IMR-90 (cell line): ENCODE data around the gene AKR1C4. TPM values are rescaled to one million over a fixed set of nuclear protein-coding genes. Genes with fewer than 3 reads are reported as not detected.
"Not testable (repeated sequence)": the region's sequence is repeated elsewhere in the genome, so short reads cannot be mapped to it uniquely, and the experiment has no call there.

ENCODE experiments used
- ATAC-seq: fragments of 200-7000 bp; cut with Tn5 transposase; 2 replicates; pipeline ENCODE4 v1.9.1; 2020; ENCODE audit warnings: low read depth, mild to moderate bottlenecking, moderate library complexity
- BruUV-seq: library from RNA; stranded (reverse); fragments of 400-500 nt; replicated peaks from 2 replicates; lab custom pipeline; 2021; lab: Mats Ljungman, UMichigan
- CTCF ChIA-PET: fragments of 300-600 bp; formaldehyde crosslinking; extraction: SDS; loops from one replicate; lab custom pipeline; 2021; ENCODE audit warnings: antibody characterized with exemption; lab: Yijun Ruan, JAX
- POLR2A ChIA-PET: fragments of 300-600 bp; sonication (Branson Sonifier 250); formaldehyde crosslinking; loops from one replicate; lab custom pipeline; 2022; ENCODE audit warnings: antibody characterized with exemption; ENCODE audit not compliant: unreplicated experiment; lab: Charles Lee
- DNase-seq: peaks from one replicate; pipeline ENCODE4 v3.0.0; 2013
- H2AFZ ChIP-seq: replicated peaks from 2 replicates; pipeline ENCODE3; 2013; ENCODE audit warnings: low read length, mild to moderate bottlenecking; ENCODE audit not compliant: poor library complexity
- H2AK5ac ChIP-seq: 2 replicates; pipeline ENCODE4 v1.6.1; 2013; ENCODE audit warnings: low read depth, low read length, inconsistent platforms
- H2AK9ac ChIP-seq: replicated peaks from 2 replicates; pipeline ENCODE3; 2013; ENCODE audit warnings: mild to moderate bottlenecking, low read depth, low read length, moderate library complexity; ENCODE audit not compliant: poor library complexity
- H2BK120ac ChIP-seq: 2 replicates; pipeline ENCODE4 v1.6.1; 2013; ENCODE audit warnings: low read depth, low read length, inconsistent platforms
- H2BK15ac ChIP-seq: 3 replicates; pipeline ENCODE4 v1.6.1; 2013; ENCODE audit warnings: low read depth, low read length, inconsistent platforms
- H2BK20ac ChIP-seq: 2 replicates; pipeline ENCODE4 v1.6.1; 2013; ENCODE audit warnings: low read depth, mild to moderate bottlenecking, inconsistent platforms, low read length, moderate library complexity
- H2BK5ac ChIP-seq: 2 replicates; pipeline ENCODE4 v1.6.1; 2013; ENCODE audit warnings: mild to moderate bottlenecking, low read depth, low read length, inconsistent platforms; ENCODE audit not compliant: poor library complexity, severe bottlenecking
- H3K14ac ChIP-seq: replicated peaks from 2 replicates; pipeline ENCODE4 v1.6.1; 2013; ENCODE audit warnings: low read depth, low read length, inconsistent platforms
- H3K18ac ChIP-seq: 2 replicates; pipeline ENCODE4 v1.6.1; 2013; ENCODE audit warnings: low read depth, low read length, control low read depth
- H3K23ac ChIP-seq: 2 replicates; pipeline ENCODE4 v1.6.1; 2013; ENCODE audit warnings: low read depth, low read length, inconsistent platforms
- H3K27ac ChIP-seq: 2 replicates; pipeline ENCODE4 v1.5.1; 2013; ENCODE audit warnings: mild to moderate bottlenecking, control low read depth, low read length; ENCODE audit not compliant: insufficient read depth
- H3K27me3 ChIP-seq: 2 replicates; pipeline ENCODE4 v1.6.1; 2013; ENCODE audit warnings: low read length; ENCODE audit not compliant: control insufficient read depth, insufficient read depth
- H3K36me3 ChIP-seq: 2 replicates; pipeline ENCODE4 v1.6.1; 2013; ENCODE audit warnings: low read length, mixed read lengths; ENCODE audit not compliant: control insufficient read depth, insufficient read depth
- H3K4ac ChIP-seq: 2 replicates; pipeline ENCODE4 v1.6.1; 2013; ENCODE audit warnings: low read depth, low read length, inconsistent platforms
- H3K4me1 ChIP-seq: 2 replicates; pipeline ENCODE4 v1.6.1; 2013; ENCODE audit warnings: low read length, mixed read lengths; ENCODE audit not compliant: control insufficient read depth, insufficient read depth
- H3K4me2 ChIP-seq: 2 replicates; pipeline ENCODE4 v1.6.1; 2013; ENCODE audit warnings: low read depth, mild to moderate bottlenecking, control low read depth, low read length, moderate library complexity
- H3K4me3 ChIP-seq: 2 replicates; pipeline ENCODE4 v1.5.1; 2013; ENCODE audit warnings: low read depth, mild to moderate bottlenecking, control low read depth, low read length, moderate library complexity; ENCODE audit not compliant: insufficient read depth
- H3K56ac ChIP-seq: 2 replicates; pipeline ENCODE4 v1.6.1; 2013; ENCODE audit warnings: low read length, inconsistent platforms; ENCODE audit not compliant: insufficient read depth; ENCODE audit errors: extremely low read depth
- H3K79me1 ChIP-seq, 2 experiments: 2 replicates each; pipeline ENCODE4 v1.6.1; 2013; ENCODE audit warnings: low read length in 2 of 2, inconsistent platforms in 1 of 2, low read depth in 1 of 2
- H3K9ac ChIP-seq: 2 replicates; pipeline ENCODE4 v1.6.1; 2013; ENCODE audit warnings: low read depth, low read length, control low read depth
- H3K9me1 ChIP-seq: 2 replicates; pipeline ENCODE4 v1.6.1; 2013; ENCODE audit warnings: low read length, inconsistent platforms; ENCODE audit not compliant: insufficient read depth
- H3K9me3 ChIP-seq: 2 replicates; pipeline ENCODE4 v1.6.1; 2013; ENCODE audit warnings: low read length; ENCODE audit not compliant: control insufficient read depth, insufficient read depth
- H4K20me1 ChIP-seq: 2 replicates; pipeline ENCODE4 v1.6.1; 2013; ENCODE audit warnings: low read length, inconsistent platforms; ENCODE audit not compliant: insufficient read depth
- H4K5ac ChIP-seq: 2 replicates; pipeline ENCODE4 v1.6.1; 2013; ENCODE audit warnings: mild to moderate bottlenecking, low read depth, low read length, control low read depth
- H4K8ac ChIP-seq, 2 experiments: 2 replicates each; pipeline ENCODE4 v1.6.1; 2013; ENCODE audit warnings: low read depth in 2 of 2, low read length in 2 of 2, control low read depth in 1 of 2, inconsistent platforms in 1 of 2
- H4K91ac ChIP-seq: 2 replicates; pipeline ENCODE4 v1.6.1; 2013; ENCODE audit warnings: low read depth, low read length, inconsistent platforms; ENCODE audit not compliant: insufficient read depth
- FOS ChIP-seq: fragments of 150-350 bp; IDR thresholded peaks from 2 replicates; pipeline ENCODE4 v1.6.1; 2016; ENCODE audit warnings: low read depth, low read length
- MXI1 ChIP-seq: IDR thresholded peaks from 2 replicates; pipeline ENCODE4 v1.6.1; 2012; ENCODE audit warnings: low read depth, mild to moderate bottlenecking, low read length, moderate library complexity, borderline replicate concordance
- NFE2L2 ChIP-seq: fragments of 150-350 bp; IDR thresholded peaks from 2 replicates; pipeline ENCODE4 v1.6.1; 2016; ENCODE audit warnings: low read depth, mild to moderate bottlenecking, low read length
- RAD21 ChIP-seq: IDR thresholded peaks from 2 replicates; pipeline ENCODE4 v1.6.1; 2012; ENCODE audit warnings: low read length, improper control_type of control experiment
- RFX5 ChIP-seq: IDR thresholded peaks from 2 replicates; pipeline ENCODE4 v1.8.0; 2012; ENCODE audit warnings: low read depth, mild to moderate bottlenecking, low read length, moderate library complexity
- SMC3 ChIP-seq: fragments of 150-350 bp; IDR thresholded peaks from 2 replicates; pipeline ENCODE4 v1.6.1; 2016; ENCODE audit warnings: low read depth, mild to moderate bottlenecking, antibody characterized with exemption, low read length, moderate library complexity
- WGBS, 2 experiments: methylation state at CpG; one replicate each; pipeline versions ENCODE4 v1.1.5 to v1.1.7; 2013; ENCODE audit warnings: missing lambda C conversion rate in 2 of 2; ENCODE audit not compliant: insufficient read length in 1 of 2; ENCODE audit errors: extremely low coverage in 2 of 2; 5-methylcytosine and 5-hydroxymethylcytosine counted together
- dilution Hi-C: fragments of 300-500 bp; cut with HindIII; formaldehyde crosslinking; loops from one replicate; pipeline ENCODE4 v1.14.3; 2018; ENCODE audit warnings: low sequenced_read_pairs; ENCODE audit not compliant: unreplicated experiment
- in situ Hi-C: fragments of 300-500 bp; cut with MboI; formaldehyde crosslinking; loops from 3 replicates; pipeline ENCODE4 v1.14.3; 2019; ENCODE audit warnings: low sequenced_read_pairs, inconsistent platforms, mixed read lengths
- intact Hi-C: fragments of 100-400 bp; cut with micrococcal nuclease; formaldehyde crosslinking; loops from 2 replicates; pipeline ENCODE4 v1.10.0; 2022
- polyA plus RNA-seq, 3 experiments: library from polyadenylated mRNA; depleted of rRNA; stranded (reverse); fragments of >200 nt; gene quantifications; 2 replicates each; pipeline ENCODE4 v1.2.3, GENCODE V29; 2012; ENCODE audit warnings: low replicate concordance in 1 of 3
- total RNA-seq: library from RNA; depleted of rRNA; stranded (reverse); fragments of >200 nt; gene quantifications from 2 replicates; pipeline ENCODE4 v1.2.3, GENCODE V29; 2012
- TF ChIP-seq, protein P1 (sequence below): fragments of 150-350 bp; IDR thresholded peaks from 2 replicates; pipeline ENCODE4 v1.6.1; 2017; ENCODE audit warnings: mild to moderate bottlenecking, antibody characterized with exemption, low read length, low read depth

Gene AKR1C4
- total and polyA plus RNA-seq, 2 of the 4 experiments (the other 2 are of a cell fraction), result not detected

DNA sequence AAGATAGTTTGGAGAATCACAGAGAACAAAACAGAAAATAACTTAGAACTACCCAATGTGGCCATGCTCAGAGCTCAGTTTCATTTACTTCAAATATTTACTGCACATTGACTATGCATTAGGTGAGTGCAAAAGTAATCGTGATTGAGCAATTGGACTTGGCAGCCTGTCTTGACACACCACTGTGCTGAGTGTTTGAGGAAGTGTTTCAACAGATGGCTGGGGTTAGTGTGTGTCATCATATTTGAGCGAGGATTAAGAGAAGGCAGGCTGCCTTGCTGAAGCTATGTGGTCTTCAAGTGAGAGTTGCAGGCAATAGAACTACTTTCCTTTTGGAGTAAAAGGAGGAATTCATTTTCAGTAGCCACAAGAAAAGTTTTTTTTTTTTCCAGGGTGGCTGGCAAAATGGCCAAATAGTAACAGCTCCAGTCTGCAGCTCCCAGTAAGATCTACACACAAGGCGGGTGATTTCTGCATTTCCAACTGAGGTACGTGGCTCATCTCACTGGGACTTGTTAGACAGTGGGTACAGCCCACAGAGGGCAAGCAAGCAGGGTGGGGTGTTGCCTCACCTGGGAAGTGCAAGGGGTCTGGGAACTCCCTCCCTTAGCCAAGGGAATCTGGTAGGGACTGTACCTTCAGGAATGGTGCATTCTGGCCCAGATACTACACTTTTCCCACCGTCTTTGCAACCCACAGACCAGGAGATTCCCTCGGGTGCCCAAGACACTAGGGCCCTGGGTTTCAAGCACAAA is 37.6 kb downstream of the AKR1C4 start:
- no peak overlapping the region for H3K4ac ChIP-seq
- no peak overlapping the region for H3K9ac ChIP-seq
- no TSS peak for BruUV-seq
- no peak overlapping the region for H2AK9ac ChIP-seq
- H2AK5ac ChIP-seq, result no peak overlapping the region
- H4K20me1 ChIP-seq, result no peaks in the 10 kb centered on the region
- H4K5ac ChIP-seq, result no peak overlapping the region
- no peak overlapping the region for H3K4me3 ChIP-seq
- H2BK120ac ChIP-seq, result no peak overlapping the region
- TF ChIP-seq SMC3 (no peak), RFX5 (no peak), RAD21 (no peak), FOS (no peak), NFE2L2 (no peak), MXI1 (no peak)
- TF ChIP-seq, protein P1, sequence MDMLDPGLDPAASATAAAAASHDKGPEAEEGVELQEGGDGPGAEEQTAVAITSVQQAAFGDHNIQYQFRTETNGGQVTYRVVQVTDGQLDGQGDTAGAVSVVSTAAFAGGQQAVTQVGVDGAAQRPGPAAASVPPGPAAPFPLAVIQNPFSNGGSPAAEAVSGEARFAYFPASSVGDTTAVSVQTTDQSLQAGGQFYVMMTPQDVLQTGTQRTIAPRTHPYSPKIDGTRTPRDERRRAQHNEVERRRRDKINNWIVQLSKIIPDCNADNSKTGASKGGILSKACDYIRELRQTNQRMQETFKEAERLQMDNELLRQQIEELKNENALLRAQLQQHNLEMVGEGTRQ, result no peak
- no peaks in the 10 kb centered on the region for H3K27me3 ChIP-seq
- H3K79me1 ChIP-seq, result no peaks in the 10 kb centered on the region
- no peaks in the 10 kb centered on the region for H3K4me1 ChIP-seq
- H3K4me2 ChIP-seq, result no peak overlapping the region
- H3K18ac ChIP-seq, result no peak overlapping the region
- dilution Hi-C loops, result no loop called here
- intact Hi-C loops, result no loop called here
- no peak overlapping the region for H2AFZ ChIP-seq
- in situ Hi-C loops, result no loop called here
- DNase-seq, result peak; percentile 50
- H4K91ac ChIP-seq, result no peak overlapping the region
- no peaks in the 10 kb centered on the region for H3K9me3 ChIP-seq
- H3K56ac ChIP-seq, result no peak overlapping the region
- no peak overlapping the region for H3K23ac ChIP-seq
- no peak overlapping the region for H2BK5ac ChIP-seq
- no peaks in the 10 kb centered on the region for H3K9me1 ChIP-seq
- H2BK15ac ChIP-seq, result no peak overlapping the region
- no peak overlapping the region for H4K8ac ChIP-seq
- no peak overlapping the region for H2BK20ac ChIP-seq
- H3K14ac ChIP-seq, result no peak overlapping the region
- H3K36me3 ChIP-seq, result no peaks in the 10 kb centered on the region
- ChIA-PET CTCF (no interaction called here), POLR2A (no interaction called here)
- ATAC-seq, result peak; percentile 78
- 50% methylated on average over 1 of the region's 6 CpGs; no CpG with 5 or more reads in 1 of the 2 experiments for WGBS, 2 experiments
- no peak overlapping the region for H3K27ac ChIP-seq

- intact Hi-C loops, H3K14ac ChIP-seq, H3K4me2 ChIP-seq, H3K27ac ChIP-seq, POLR2A ChIA-PET, H3K79me1 ChIP-seq, H3K23ac ChIP-seq, H2BK15ac ChIP-seq, H3K4me3 ChIP-seq, H3K27me3 ChIP-seq, H4K5ac ChIP-seq, H3K4me1 ChIP-seq, H3K56ac ChIP-seq, H3K9ac ChIP-seq, H2AK5ac ChIP-seq, DNase-seq, ATAC-seq, H3K9me1 ChIP-seq, H2BK20ac ChIP-seq, dilution Hi-C loops, H4K91ac ChIP-seq, H3K36me3 ChIP-seq, H2AFZ ChIP-seq, H2AK9ac ChIP-seq, H2BK5ac ChIP-seq, in situ Hi-C loops, H3K9me3 ChIP-seq, H2BK120ac ChIP-seq, H4K20me1 ChIP-seq, H4K8ac ChIP-seq, H3K4ac ChIP-seq, BruUV-seq, CTCF ChIA-PET, H3K18ac ChIP-seq: not testable (repeated sequence)
- WGBS, 2 experiments, result no CpG with 5 or more reads among the region's 2 CpGs
Measured at GRCh38 chr10:5237541-5237940, 40.9 kb downstream of the AKR1C4 start.
